Heart left ventricle (tissue), 16 donors: Measurements from ENCODE around the gene ETV3. TPM values are rescaled to one million over a fixed set of nuclear protein-coding genes. Genes with fewer than 3 reads are reported as not detected.

ENCODE experiments used
- ATAC-seq, 4 donors: fragments of 200-7000 bp; cut with Tn5 transposase; one replicate each; pipeline ENCODE4 v1.9.1; 2020 to 2022; ENCODE audit warnings: moderate library complexity in 4 of 4, mild to moderate bottlenecking in 3 of 4, moderate number of reproducible peaks in 1 of 4
- DNase-seq, 5 donors: peaks; one replicate each; pipeline ENCODE4 v3.0.0-alpha.2; 2020
- H3K27ac ChIP-seq, 12 donors: fragments of 200-600 bp; sonication (generic) in 4 of 12; one replicate each; pipeline versions ENCODE4 v1.5.0 to v1.8.0; 2016 to 2022; ENCODE audit warnings: mild to moderate bottlenecking in 2 of 12
- H3K27me3 ChIP-seq, 9 donors: fragments of 200-600 bp; sonication (generic) in 2 of 9; one replicate each; pipeline versions ENCODE4 v1.5.1 to v1.8.0; 2016 to 2022; ENCODE audit warnings: mild to moderate bottlenecking in 3 of 9
- H3K36me3 ChIP-seq, 9 donors: fragments of 200-600 bp; sonication (generic) in 2 of 9; one replicate each; pipeline versions ENCODE4 v1.5.0 to v1.8.0; 2018 to 2022; ENCODE audit warnings: mild to moderate bottlenecking in 2 of 9
- H3K4me1 ChIP-seq, 12 donors: fragments of 200-600 bp; sonication (generic) in 4 of 12; one replicate each; pipeline versions ENCODE4 v1.5.0 to v1.8.0; 2016 to 2022; ENCODE audit warnings: mild to moderate bottlenecking in 3 of 12
- H3K4me3 ChIP-seq, 12 donors: fragments of 200-600 bp; sonication (generic) in 4 of 12; one replicate each; pipeline versions ENCODE4 v1.5.0 to v1.8.0; 2017 to 2022; ENCODE audit warnings: mild to moderate bottlenecking in 9 of 12, moderate library complexity in 4 of 12
- H3K9me3 ChIP-seq, 12 donors: fragments of 200-600 bp; sonication (generic) in 4 of 12; one replicate each; pipeline versions ENCODE4 v1.5.0 to v1.8.0; 2016 to 2022; ENCODE audit warnings: mild to moderate bottlenecking in 1 of 12
- CTCF ChIP-seq, 12 donors: fragments of 200-600 bp; sonication (generic) in 4 of 12; IDR thresholded peaks; one replicate each; pipeline versions ENCODE4 v1.5.0 to v1.8.0; 2018 to 2022; ENCODE audit warnings: antibody characterized with exemption in 12 of 12, mild to moderate bottlenecking in 5 of 12
- POLR2A ChIP-seq, 2 donors: fragments of 450-650 bp; IDR thresholded peaks; one replicate each; pipeline ENCODE4 v1.6.1; 2017; ENCODE audit warnings: antibody characterized with exemption in 2 of 2, mild to moderate bottlenecking in 2 of 2, moderate library complexity in 2 of 2
- WGBS, 4 donors: extraction: QIAGEN DNeasy Blood & Tissue Kit in 2 of 4; methylation state at CpG; one replicate each; pipeline versions ENCODE4 v1.1.5 to v1.1.7; 2013 to 2018; 5-methylcytosine and 5-hydroxymethylcytosine counted together
- intact Hi-C, 10 donors: fragments of 100-400 bp; cut with DNase I; formaldehyde crosslinking; loops; one replicate each; pipeline versions ENCODE4 v1.11.1 to v1.14.2; 2022
- polyA plus RNA-seq, 2 donors: library from polyadenylated mRNA; stranded (reverse); fragments of 200-250 nt; gene quantifications; one replicate each; pipeline ENCODE4 v1.2.3, GENCODE V29; 2013
- total RNA-seq, 9 donors: library from RNA; depleted of rRNA in 2 of 9; stranded (reverse); fragments of >200 nt in 2 of 9; fragmentation: NEBNext Ultra II Directional in 3 of 9; extraction: Animal tissue kit (Norgen Biotek cat#: 25700) in 3 of 9; gene quantifications; one replicate each; pipeline versions ENCODE4 v1.1.0 to v1.2.4, GENCODE V29; 2016 to 2023
- donor health status: ischemic (EF 13 %, LVEDD 7.1; RV severe dilation, severe dysfunction).
- donor health status: healthy with polysubstance abuse.
- donor health status: DM: no; HTN: yes; CAD: no.
- donor health status: DM: no; HTN: no; CAD: no.
- donor health status: ischemic (EF 25% LVEDD 6.9; RV normal size, moderate dysfunction).
- donor health status: ischemic (EF 25% LVEDD 5.7; RV mildly dilated, moderate dysfunction).
- donor health status: healthy.
- donor health status: DM: yes; HTN: yes; CAD: no.
- donor health status: ischemic (EF 35%, LVEDD 5.7; RV mildly dilated, moderate dysfunction).
- donor health status: nonischemic (EF 11% LVEDD 7.7; RV severe dilation, severe dysfunction).
- donor health status: DM: yes; HTN: yes; CAD: no.
- donor health status: PGD.
- donor health status: ischemic (EF 29% LVEDD 5.4; RV normal size, mild dysfunction).
- donor health status: nonischemic (EF 23%, LVEDD 6.1; RV moderate dilation, normal function).

ETV3 gene
- total and polyA plus RNA-seq, 11 donors = 4.5 to 24.3 (median 15.9) TPM

- ATAC-seq (no peak), DNase-seq (no peak)
- H3K4me1 ChIP-seq = no peaks in the 10 kb centered on the region
- no peaks in the 10 kb centered on the region for H3K9me3 ChIP-seq
- no peak overlapping the region for H3K4me3 ChIP-seq
- peaks cover 0 to 13% (median 0%) of the 10 kb centered on the region in 9 donors for H3K27me3 ChIP-seq
- no peak overlapping the region for H3K27ac ChIP-seq
- no peak for TF ChIP-seq POLR2A (IDR thresholded peaks at IDR 0.05)
- no peak for TF ChIP-seq CTCF (IDR thresholded peaks at IDR 0.05)
- intact Hi-C loops = no loop called here
- no peaks in the 10 kb centered on the region for H3K36me3 ChIP-seq
- 62 to 76% (median 66%) methylated on average over 3 of the region's 3 CpGs for WGBS, 4 donors
Observed at GRCh38 chr1:157181790-157182189, 43.6 kb upstream of the ETV3 start.

GRCh38 chr1:157181258-157181657 is 43.1 kb upstream of the ETV3 start:
- H3K36me3 ChIP-seq = no peaks in the 10 kb centered on the region
- intact Hi-C loops = no loop called here
- no peak overlapping the region for H3K27ac ChIP-seq
- no peak for TF ChIP-seq CTCF (IDR thresholded peaks at IDR 0.05)
- TF ChIP-seq POLR2A (IDR thresholded peaks at IDR 0.05) = no peak
- H3K4me1 ChIP-seq = no peaks in the 10 kb centered on the region
- WGBS, 4 donors = 32 to 47% (median 41%) methylated on average over 4 to 5 of the region's 5 CpGs
- ATAC-seq (no peak), DNase-seq (no peak)
- H3K27me3 ChIP-seq = peaks cover 0 to 11% (median 0%) of the 10 kb centered on the region in 9 donors
- H3K4me3 ChIP-seq = no peak overlapping the region
- H3K9me3 ChIP-seq = no peaks in the 10 kb centered on the region

- TF ChIP-seq POLR2A (IDR thresholded peaks at IDR 0.05) (no peak), CTCF (IDR thresholded peaks at IDR 0.05) (no peak)
- ATAC-seq = no peak
- no peak overlapping the region for H3K4me3 ChIP-seq
- 48 to 70% (median 66%) methylated on average over 3 of the region's 3 CpGs for WGBS, 4 donors
- DNase-seq = no peak
- H3K4me1 ChIP-seq = no peaks in the 10 kb centered on the region
- no peaks in the 10 kb centered on the region for H3K36me3 ChIP-seq
- H3K9me3 ChIP-seq = no peaks in the 10 kb centered on the region
- no peak overlapping the region for H3K27ac ChIP-seq
- intact Hi-C loops = no loop called here
- peaks cover 0 to 7% (median 0%) of the 10 kb centered on the region in 9 donors for H3K27me3 ChIP-seq
Observed at GRCh38 chr1:157178490-157178889, 40.3 kb upstream of the ETV3 start.

- Histone ChIP-seq H3K4me3 (no peak overlapping the region), H3K27ac (no peak overlapping the region), H3K4me1 (no peaks in the 10 kb centered on the region), H3K36me3 (no peaks in the 10 kb centered on the region), H3K27me3 (peaks cover 0 to 7% (median 0%) of the 10 kb centered on the region in 9 donors), H3K9me3 (no peaks in the 10 kb centered on the region)
- no peak for ATAC-seq
- no peak for DNase-seq
- 63 to 74% (median 68%) methylated on average over 4 of the region's 4 CpGs for WGBS, 4 donors
- intact Hi-C loops = no loop called here
- TF ChIP-seq POLR2A (IDR thresholded peaks at IDR 0.05) (no peak), CTCF (IDR thresholded peaks at IDR 0.05) (no peak)
Observed at GRCh38 chr1:157177733-157178394, 39.7 kb upstream of the ETV3 start.
